GM18868 (cell line): ENCODE measurements around the gene HFE.
"Not testable (repeated sequence)": the region's sequence is repeated elsewhere in the genome, so short reads cannot be mapped to it uniquely, and the experiment has no call there.

ENCODE experiments used
- ATAC-seq: cut with Tn5 transposase; IDR thresholded peaks from one replicate; pipeline ENCODE4 v1.9.1; 2021; ENCODE audit warnings: mild to moderate bottlenecking, moderate library complexity; ENCODE audit not compliant: unreplicated experiment

Gene HFE

GRCh38 chr6:26087284-26088115 is at the start of gene HFE:
Gene HFE (plus strand): TSS chr6:26087429. CDS start chr6:26087441, 12 bp downstream.
- no peak for ATAC-seq

GRCh38 chr6:26041946-26042345 is 45.3 kb upstream of the HFE start:
- ATAC-seq: no peak

- ATAC-seq: peak; percentile 74
These were observed 43.7 kb upstream of the HFE start for GRCh38 chr6:26043384-26044139.

- ATAC-seq: peak; percentile 26
These were observed 42.8 kb upstream of the HFE start for GRCh38 chr6:26044140-26045064.

GRCh38 chr6:26045065-26045927 is 41.9 kb upstream of the HFE start:
- peak; percentile 55 for ATAC-seq

- ATAC-seq: no peak
These were observed 41.3 kb upstream of the HFE start for GRCh38 chr6:26045928-26046368.

GRCh38 chr6:26047329-26047728 is 39.9 kb upstream of the HFE start:
- not testable (repeated sequence) for ATAC-seq

GRCh38 chr6:26048590-26048989 is 38.6 kb upstream of the HFE start:
- no peak for ATAC-seq

- no peak for ATAC-seq
These were observed 35.4 kb upstream of the HFE start for GRCh38 chr6:26051665-26052310.

- ATAC-seq: not testable (repeated sequence)
These were observed 34.4 kb upstream of the HFE start for GRCh38 chr6:26052762-26053250.

GRCh38 chr6:26053992-26054780 is 33.0 kb upstream of the HFE start:
- no peak for ATAC-seq

GRCh38 chr6:26054781-26055718 is 32.2 kb upstream of the HFE start:
- peak; percentile 65 for ATAC-seq

GRCh38 chr6:26055719-26056582 is 31.3 kb upstream of the HFE start:
- ATAC-seq: peak; percentile 71

GRCh38 chr6:26056583-26057350 is 30.5 kb upstream of the HFE start:
- no peak for ATAC-seq

GRCh38 chr6:26057899-26058298 is 29.3 kb upstream of the HFE start:
- no peak for ATAC-seq
